GM18951 (cell line): ENCODE results near the gene NEK2.
"Not testable (repeated sequence)": the region's sequence is repeated elsewhere in the genome, so short reads cannot be mapped to it uniquely, and the experiment has no call there.

Experiments used
- POLR2A ChIP-seq: IDR thresholded peaks from 4 replicates; pipeline ENCODE4 v1.6.1; 2011; ENCODE audit warnings: mild to moderate bottlenecking; ENCODE audit not compliant: insufficient read length, insufficient read depth; ENCODE audit errors: extremely low read depth
- in situ Hi-C: fragments of 300-500 bp; cut with MboI; formaldehyde crosslinking; loops from one replicate; pipeline ENCODE4 v1.12.0; 2022; ENCODE audit warnings: low sequenced_read_pairs, mixed read lengths, inconsistent platforms; ENCODE audit not compliant: unreplicated experiment

NEK2 gene

GRCh38 chr1:211703812-211704537, 28.6 kb upstream of the NEK2 start:
- in situ Hi-C loops = no loop called here

GRCh38 chr1:211701733-211702132, 26.3 kb upstream of the NEK2 start:
- in situ Hi-C loops = no loop called here
- TF ChIP-seq POLR2A = no peak

More at GRCh38 chr1:211703812-211704537, 28.6 kb upstream of the NEK2 start:
- TF ChIP-seq POLR2A = no peak

GRCh38 chr1:211699059-211699458, 23.6 kb upstream of the NEK2 start:
- in situ Hi-C loops = no loop called here
- no peak for TF ChIP-seq POLR2A

- in situ Hi-C loops = no loop called here
- no peak for TF ChIP-seq POLR2A
These were observed 23.0 kb upstream of the NEK2 start for GRCh38 chr1:211698161-211699026.

- in situ Hi-C loops = no loop called here
- no peak for TF ChIP-seq POLR2A
These were observed 21.9 kb upstream of the NEK2 start for GRCh38 chr1:211697356-211697755.

- TF ChIP-seq POLR2A = no peak
- in situ Hi-C loops = no loop called here
These were observed 19.9 kb upstream of the NEK2 start for GRCh38 chr1:211695135-211695816.

GRCh38 chr1:211693911-211694310, 18.5 kb upstream of the NEK2 start:
- in situ Hi-C loops = not testable (repeated sequence)

- TF ChIP-seq POLR2A = no peak
- in situ Hi-C loops = loop anchor here (10.0 kb wide), 2 partner anchors 346 to 766 kb away; partner anchors contain the start of genes DTL and INTS7
These were observed 13.0 kb upstream of the NEK2 start for GRCh38 chr1:211688421-211688820.

GRCh38 chr1:211687462-211688215, 12.2 kb upstream of the NEK2 start:
- in situ Hi-C loops = loop anchor here (10.0 kb wide), 2 partner anchors 347 to 767 kb away; partner anchors contain the start of genes DTL and INTS7
- no peak for TF ChIP-seq POLR2A

- no peak for TF ChIP-seq POLR2A
- in situ Hi-C loops = loop anchor here (10.0 kb wide), 2 partner anchors 349 to 769 kb away; partner anchors contain the start of genes DTL and INTS7
These were observed 10.4 kb upstream of the NEK2 start for GRCh38 chr1:211685823-211686222.

- no peak for TF ChIP-seq POLR2A
- in situ Hi-C loops = loop anchor here (10.0 kb wide), 2 partner anchors 350 to 770 kb away; partner anchors contain the start of genes DTL and INTS7
These were observed 9.4 kb upstream of the NEK2 start for GRCh38 chr1:211684791-211685190.

- in situ Hi-C loops = loop anchor here (10.0 kb wide), 2 partner anchors 350 to 770 kb away; partner anchors contain the start of genes DTL and INTS7
- TF ChIP-seq POLR2A = no peak
These were observed 8.9 kb upstream of the NEK2 start for GRCh38 chr1:211684331-211684730.
